ENCODE measurements around the gene SELENOF.

- TF ChIP-seq MAFK (IDR thresholded peaks at IDR 0.05; ENCODE audit: low read depth, low read length) (no peak), CTCF (conservative IDR thresholded peaks at IDR 0.05; ENCODE audit: low read depth, low read length) (no peak), RFX5 (IDR thresholded peaks at IDR 0.05; ENCODE audit: low read depth, low read length) (no peak), POLR2A (IDR thresholded peaks at IDR 0.05; ENCODE audit: low read depth, low read length) (no peak), FOS (IDR thresholded peaks at IDR 0.05; ENCODE audit: low read depth, low read length) (no peak), USF2 (IDR thresholded peaks at IDR 0.05; ENCODE audit: low read depth, low read length) (no peak), BHLHE40 (IDR thresholded peaks at IDR 0.05; ENCODE audit: low read depth, low read length) (no peak), RAD21 (IDR thresholded peaks at IDR 0.05; ENCODE audit: low read length) (no peak), NFE2L2 (IDR thresholded peaks at IDR 0.05; ENCODE audit: low read depth, low read length) (no peak), SMC3 (IDR thresholded peaks at IDR 0.05; ENCODE audit: low read depth, low read length) (no peak), MXI1 (IDR thresholded peaks at IDR 0.05; ENCODE audit: borderline replicate concordance, low read depth, low read length) (no peak), RCOR1 (IDR thresholded peaks at IDR 0.05; ENCODE audit: insufficient replicate concordance, low read length) (no peak), CHD1 (IDR thresholded peaks at IDR 0.05; ENCODE audit: low read depth, low read length) (no peak)
Measured at GRCh38 chr1:86825319-86825718, 88.6 kb downstream of the SELENOF start.

All from IMR-90 (cell line).